Kidney capillary endothelial cell (primary cell): ENCODE measurements around the gene WDR45B.

ENCODE experiments used
- DNase-seq: peaks from one replicate; pipeline ENCODE4 v3.0.0-alpha.2; 2018; ENCODE audit warnings: low spot score

Gene WDR45B

DNA sequence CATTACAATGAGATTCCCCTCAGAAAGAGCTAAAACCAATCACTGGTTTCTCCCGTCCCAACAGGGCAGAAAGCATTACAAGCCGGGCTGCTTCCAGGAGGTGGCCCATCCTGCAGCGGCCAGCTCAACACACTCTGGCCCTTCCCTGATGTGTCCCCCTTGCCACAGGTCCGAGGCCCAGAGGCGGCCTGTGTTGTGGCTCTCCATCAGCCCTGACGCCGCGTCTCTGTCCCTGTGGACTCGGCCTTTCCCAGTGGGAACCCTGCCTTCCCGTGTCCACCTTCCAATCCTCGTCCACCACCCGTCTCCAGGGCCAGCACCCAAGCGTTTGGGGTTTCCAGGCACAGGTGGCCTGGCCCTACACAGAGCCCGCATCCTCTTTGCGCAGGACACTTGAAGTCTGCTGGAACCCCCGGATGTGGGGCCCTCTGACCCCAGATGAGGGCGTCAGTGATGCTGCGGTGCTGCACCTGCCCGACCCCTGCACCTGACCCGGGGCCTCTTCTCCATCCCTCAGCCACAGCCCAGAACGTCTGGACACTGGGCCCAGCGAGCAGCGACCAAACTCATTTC lies 29.2 kb upstream of the WDR45B start:
- no peak for DNase-seq

DNA sequence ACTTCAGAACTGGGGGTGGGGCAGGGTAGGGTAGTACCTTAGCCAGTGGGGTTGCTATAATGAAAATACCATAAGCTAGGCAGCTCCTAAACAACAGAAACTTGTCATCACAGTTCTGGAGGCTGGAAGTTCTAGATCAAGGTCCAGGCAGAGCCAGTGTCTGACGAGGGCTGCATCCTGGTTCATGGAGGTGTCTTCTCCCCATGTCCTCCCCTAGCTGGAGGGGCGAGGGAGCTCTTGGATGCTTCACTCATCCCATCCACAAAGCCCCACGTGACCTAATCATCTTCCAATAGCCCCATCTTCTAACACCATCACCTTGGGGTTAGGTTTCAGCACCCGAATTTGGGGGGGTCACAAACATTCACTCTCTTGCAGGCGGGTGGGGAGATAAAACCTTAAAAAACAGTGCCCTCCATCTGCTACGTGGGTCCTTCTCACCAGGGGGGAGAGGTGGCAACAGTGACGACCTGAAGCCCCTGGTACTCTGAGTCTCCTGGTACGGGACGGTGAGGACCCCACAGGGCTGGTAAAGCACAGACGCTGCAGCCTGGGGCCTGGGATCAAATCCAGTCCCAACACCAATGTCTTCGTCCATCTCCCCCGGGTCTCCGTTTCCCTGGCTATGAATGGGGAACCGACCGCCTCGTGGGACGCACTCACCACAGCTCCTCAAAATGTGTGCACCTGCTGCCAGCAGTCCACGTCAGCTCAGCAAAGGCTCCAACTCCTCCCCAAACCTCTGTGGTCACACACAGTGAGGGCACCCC lies 27.4 kb upstream of the WDR45B start:
- DNase-seq: no peak

DNA sequence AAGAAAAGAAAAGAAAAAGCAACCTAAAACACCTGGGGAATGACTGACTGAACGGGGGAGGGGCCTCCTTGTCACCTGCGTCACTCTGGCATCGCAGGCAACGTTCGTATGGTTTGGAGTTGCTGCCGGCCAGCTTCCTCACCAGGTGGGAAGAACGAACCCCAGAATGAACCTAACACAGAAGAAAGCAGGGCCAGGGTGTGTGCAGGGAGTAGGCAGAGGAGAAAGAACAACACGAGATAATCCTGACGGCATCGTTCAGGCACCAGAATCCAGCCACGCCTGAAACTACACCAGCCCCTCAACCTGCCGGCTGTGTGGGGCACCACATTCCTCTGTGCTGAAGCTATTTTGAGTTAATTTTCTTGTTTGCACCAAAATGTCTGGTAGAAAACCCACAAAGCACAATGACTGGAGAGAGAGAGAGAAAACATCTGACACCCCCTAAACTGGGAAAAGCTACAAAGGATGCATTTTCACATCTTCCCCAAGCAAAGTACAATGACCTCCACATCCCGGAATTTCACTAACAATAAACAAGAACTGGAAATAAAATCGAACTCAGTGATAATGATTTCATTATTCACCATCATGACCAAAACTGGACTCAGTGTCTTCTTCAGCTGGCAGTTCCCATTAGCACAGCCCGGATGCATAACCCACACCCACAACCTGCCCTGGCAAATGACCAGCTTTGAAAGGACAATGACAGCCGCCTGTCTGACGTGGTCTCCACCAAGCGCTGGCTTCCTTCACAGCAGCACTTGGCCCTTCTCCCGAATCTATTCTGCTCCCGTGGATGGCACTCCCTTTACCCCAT lies 26.6 kb upstream of the WDR45B start:
- no peak for DNase-seq

DNA sequence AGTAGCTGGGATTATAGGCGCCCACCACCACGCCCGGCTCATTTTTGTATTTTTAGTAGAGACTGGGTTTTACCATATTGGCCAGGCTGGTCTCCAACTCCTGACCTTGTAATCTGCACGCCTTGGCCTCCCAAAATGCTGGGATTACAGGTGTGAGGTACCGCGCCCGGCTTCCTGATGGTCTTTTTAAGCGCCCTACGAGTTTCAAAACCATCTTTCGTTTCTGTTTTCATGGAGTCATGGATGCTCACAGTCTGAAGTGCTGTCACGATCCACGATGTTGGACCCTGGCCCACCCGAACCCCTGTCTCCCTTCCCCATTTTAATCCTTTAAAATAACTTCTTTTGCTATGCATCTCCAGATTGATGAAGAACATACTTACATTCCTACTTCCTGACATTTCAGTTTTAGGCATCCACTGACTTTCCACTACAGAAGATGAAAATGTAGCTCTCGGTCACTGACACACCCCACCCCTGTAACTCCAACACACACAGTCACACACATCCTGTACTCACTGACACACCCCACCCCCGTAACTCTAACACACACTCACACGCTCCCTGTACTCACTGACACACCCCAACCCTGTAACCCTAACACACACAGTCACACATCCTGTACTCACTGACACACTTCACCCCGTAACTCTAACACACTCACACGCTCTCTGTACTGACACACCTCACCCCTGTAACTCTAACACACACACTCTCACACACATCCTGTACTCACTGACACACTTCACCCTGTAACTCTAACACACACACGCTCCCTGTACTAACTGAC lies 22.6 kb upstream of the WDR45B start:
- DNase-seq: no peak

DNA sequence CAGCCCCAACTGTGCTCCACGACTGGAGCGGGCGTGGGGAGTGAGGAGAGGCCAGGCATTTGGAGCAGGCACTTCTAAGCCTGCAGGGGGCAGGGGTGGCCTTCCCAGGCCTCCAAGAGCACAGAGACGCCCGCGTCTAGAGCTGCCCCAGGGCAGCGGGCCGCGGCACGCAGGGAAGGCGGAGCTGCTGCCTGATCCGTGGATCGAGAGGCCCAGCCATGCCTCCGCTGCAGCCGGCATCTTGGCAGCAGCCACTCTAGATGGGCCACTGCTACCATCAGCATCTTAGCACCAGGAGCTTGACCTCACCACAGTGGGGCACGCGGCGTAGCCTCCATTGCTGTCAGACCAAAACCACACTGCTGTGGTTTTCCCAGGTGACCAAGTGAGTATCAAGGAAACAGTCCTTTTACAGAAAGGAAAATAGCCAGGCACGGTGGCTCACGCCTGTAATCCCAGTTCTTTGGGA lies 20.4 kb upstream of the WDR45B start:
- peak; percentile 28 for DNase-seq

DNA sequence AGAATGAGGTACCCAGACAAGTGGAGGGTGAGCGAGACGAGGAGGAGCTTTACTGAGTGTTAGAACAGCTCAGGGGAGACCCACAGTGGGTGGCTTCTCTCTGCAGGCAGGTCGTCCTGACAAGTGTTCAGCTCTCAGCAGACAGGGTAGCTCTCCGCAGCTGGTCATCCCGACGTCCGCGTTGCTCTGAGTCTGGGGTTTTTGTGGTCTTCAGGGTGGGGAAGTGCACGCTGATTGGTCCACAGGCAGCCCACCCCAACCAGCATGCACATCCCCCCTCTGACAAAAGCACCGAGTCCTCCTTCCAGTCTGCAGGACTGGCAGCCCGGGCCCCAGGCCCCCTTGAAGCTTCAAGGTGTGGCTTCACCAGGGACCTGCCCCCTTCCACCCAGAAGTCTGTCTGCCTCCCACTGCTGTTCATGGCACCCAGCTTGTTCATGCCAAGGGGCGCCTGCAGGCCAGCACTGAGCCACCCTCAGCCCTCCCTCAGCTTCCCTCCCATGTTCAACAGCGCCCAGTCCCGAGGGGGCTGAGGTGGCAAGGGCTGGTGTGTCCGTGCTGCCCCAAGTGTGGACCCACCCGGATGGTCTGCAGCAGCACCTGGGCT lies 19.9 kb upstream of the WDR45B start:
- no peak for DNase-seq

DNA sequence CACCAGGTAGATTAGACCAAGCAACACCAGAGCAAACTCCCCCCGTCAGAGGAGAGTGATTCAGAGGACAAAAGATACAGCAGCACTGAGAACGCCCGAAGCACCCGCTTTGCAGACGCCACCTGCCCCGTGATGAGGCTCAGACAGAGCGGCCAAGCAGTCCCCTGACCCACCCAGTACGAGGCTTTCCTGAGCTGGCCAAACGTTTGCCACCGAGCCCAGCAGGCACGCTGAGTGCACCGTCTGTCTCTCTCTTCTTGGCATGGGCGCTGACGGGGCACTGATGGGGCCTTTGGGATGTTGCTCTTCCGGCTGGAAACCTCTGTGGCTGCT lies 19.4 kb upstream of the WDR45B start:
- DNase-seq: no peak

DNA sequence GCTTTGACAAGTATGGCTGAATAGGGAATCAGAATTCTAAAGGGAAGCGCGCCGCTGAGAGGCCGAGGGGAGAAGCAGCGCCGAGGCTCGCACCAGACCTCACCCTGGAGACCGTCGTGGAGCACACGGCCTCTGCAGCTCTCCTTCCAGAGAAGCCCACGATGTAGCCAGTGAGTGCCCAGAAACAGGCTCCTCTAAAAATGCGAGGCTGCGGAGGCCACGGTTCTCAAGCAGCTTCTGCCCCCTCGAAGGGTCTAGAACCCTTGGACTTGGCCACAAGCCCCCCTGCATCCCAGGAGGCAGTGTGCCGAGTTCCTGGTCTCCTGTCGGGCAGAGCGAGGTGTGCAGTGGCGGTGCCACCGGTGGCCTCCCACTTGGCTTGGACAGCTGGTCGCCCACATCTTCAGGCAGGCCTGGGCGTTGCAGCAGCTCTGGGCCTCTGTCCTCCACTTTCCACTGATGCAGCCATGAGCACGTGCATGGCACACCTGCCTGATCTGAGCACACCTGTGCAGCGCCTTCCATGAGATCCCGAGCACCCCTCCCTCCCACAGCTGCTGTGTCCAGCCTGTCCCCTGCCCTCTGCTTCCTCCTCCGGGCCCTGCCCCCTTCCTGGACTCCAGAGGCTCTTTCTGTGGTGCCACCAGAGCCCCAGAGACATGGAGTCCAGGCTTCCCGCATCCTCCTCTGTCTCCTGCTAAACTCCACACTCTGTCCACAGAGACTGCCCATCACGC lies 18.9 kb upstream of the WDR45B start:
- DNase-seq: no peak

DNA sequence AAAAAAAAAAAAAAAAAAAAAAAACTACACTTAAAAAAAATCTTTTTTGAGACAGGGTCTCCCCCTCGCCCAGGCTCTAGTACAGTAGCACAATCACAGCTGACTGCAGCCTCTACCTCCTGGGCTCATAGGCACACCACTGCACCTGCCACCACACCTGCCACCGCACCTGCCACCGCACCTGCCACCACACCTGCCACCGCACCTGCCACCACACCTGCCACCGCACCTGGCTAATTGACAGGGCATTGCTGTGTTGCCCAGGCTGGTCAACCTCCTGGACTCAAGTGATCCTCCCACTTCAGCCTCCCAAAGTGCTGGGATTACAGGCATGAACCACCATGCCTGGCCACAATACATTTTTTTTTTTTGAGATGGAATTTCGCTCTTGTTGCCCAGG lies 17.6 kb upstream of the WDR45B start:
- DNase-seq: no peak

DNA sequence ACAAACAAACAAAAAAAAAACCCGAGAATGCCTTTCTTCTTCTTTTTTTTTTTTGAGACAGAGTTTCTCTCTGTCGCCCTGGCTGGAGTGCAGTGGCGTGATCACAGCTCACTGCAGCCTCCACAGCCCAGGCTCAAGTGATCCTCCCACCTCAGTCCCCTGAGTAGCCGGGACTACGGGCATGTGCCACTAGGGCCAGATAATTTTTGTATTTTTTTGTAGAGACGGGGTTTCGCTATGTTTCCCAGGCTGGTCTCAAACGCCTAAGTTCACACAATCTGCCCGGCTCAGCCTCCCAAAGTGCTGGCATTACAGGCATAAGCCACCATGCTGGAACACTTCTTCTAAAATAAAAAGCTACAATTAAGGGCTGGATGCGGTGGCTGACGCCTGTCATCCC lies 17.0 kb upstream of the WDR45B start:
- no peak for DNase-seq

DNA sequence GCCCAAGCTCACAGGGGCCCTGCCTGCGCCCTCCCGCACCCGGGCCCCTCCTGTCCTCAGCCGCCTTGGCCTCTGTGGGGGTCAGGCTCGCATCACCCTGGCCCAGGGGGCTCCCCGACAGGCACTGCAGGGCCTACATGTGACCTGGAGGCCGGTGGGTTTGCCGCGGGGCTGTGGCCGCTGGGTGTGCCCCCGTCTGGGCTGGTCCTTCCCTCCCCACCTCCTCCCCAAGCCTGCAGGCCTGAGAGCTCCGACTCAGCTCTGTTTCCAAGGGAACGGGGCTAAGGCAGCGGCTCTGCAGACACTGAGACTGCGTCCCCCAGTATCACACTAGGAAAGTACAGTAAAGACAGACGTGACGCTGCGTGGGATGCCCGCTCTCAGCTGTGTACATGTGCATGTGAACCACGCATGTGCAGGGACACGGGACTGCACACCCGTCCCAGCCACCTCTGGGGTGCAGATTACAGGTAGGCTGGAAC lies 16.5 kb upstream of the WDR45B start:
- no peak for DNase-seq

DNA sequence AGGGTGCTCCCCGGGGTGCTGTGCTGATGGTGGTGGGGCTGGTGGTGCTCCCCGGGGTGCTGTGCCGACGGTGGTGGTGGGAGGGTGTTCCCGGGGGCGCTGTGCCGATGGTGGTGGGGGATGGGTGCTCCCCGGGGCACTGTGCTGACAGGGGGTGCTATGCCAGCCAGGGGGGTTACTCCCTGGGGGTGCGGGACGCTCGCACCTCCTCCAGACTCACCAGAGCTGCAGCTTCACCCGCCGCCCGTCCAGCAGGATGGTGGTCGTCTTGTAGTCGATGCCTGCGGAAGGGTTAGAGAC lies 16.0 kb upstream of the WDR45B start:
- no peak for DNase-seq

DNA sequence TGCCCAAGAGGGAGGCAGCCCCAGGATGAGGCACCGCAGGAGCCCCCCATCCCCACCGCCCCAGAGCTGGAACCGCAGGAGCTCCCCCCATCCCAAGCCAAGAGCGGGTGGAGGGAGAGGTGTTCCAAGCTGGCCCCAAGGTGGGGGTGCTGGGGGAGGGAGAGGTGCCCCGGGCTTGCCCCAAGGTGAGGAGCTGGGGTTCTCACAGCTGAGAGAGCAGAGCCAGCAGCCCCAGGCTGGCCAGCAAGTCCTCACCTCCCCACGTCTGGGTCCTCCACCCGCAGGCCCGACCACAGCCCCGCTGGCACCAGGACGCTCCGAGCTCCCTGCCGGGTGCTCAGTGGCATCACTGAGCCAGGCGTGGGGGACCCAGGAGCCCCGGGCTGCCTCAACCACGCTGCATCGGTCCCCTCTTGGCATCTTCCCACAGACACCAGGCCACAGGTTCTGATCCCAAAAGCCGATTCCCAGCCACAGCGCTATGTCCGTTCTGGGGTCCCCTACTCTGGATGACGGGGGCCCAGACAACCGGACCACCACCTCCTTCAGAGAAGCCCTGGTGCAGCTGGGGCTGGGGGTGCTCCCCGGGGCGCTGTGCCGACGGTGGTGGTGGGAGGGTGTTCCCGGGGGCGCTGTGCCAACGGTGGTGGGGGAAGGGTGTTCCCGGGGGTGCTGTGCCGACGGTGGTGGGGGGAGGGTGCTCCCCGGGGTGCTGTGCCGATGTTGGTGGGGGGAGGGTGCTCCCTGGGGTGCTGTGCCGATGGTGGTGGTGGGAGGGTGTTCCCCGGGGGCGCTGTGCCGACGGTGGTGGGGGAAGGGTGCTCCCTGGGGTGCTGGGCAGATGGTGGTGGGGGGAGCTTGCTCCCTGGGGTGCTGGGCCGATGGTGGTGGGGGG lies 15.4 kb upstream of the WDR45B start:
- no peak for DNase-seq

DNA sequence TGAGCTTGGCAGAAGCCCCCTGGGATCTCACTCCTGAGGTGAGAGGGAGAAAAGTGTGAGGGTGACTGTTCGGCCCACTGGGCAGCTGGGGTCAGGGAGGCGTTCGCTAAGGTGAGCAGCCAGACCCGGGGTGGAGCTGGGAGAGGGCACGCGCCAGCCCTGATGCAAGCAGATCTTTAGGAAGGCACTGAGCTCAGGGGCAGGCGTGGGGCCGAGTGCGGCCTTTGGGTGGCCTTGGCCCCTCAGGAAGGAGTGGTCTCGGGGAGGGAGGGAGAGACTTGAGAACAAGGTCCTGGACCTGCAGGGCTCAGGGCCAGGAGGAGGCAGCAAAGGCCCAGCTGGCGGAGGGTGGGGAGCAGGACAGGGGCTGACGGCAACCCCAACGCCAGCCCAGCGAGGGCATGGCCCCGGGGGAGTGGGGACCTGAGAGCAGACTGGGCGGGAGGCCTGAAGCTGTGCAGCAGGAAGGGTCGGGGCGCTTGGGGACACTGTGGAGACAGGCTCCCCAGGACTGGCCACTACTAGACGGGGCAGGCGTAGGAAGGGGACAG lies 14.5 kb upstream of the WDR45B start:
- DNase-seq: no peak

DNA sequence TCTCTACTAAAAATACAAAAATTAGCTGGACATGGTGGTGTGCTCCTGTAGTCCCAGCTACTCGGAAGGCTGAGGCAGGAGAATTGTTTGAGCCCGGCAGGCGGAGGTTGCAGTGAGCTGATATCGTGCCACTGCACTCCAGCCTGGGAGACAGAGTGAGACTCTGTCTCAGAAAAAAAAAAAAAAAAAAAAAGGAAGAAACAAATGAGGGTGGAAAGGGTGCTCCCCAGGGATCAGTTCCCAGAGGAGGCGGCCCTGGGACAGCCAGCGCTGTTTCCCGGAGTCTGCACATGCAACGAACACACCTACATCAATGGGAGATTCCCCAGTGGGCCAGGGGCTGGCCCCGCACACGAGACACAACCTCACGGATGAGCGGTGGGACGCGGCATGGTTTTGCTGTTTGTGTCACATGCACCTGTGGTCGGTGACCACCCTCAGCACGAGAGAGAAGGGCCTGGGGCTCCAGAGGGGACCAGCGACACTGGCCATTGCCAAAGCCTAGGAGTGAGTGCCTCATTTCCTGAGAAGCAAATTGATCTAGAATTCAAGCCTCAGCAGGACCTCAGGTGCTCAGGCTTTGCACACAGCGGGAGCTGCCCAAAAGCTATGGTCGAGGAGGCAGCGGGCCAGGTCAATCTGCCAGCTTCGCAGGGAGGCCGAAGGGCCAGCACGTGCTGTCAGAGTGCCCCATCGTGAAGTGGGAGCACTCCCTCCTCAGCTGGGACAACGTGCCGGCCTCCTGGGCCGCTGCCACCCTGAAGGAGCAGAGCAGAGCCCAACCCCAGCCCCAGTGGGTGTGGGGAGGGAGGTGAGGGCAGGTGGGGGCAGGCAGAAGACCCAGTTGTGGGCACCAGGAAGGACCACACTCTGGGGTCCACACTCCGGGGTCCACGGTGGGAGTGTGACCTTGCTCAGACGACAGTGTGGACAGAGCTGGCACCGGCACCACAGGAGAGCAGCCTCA lies 13.8 kb upstream of the WDR45B start:
- DNase-seq: no peak

DNA sequence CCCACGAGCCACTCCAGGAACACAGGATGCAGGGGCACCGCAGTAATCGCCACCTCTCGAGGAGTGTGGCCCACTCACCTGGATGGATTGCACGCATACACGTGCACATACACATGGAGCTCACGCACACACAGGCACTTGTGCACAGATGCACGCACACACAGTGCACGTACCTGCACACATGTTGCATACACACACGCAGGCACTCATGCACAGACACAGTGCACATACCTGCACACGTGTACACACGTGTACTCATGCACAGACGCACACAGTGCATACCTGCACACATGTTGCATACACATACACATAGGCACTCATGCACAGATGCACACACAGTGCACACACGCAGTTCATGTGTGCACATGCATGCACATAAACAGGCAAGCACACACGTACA lies 11.6 kb upstream of the WDR45B start:
- no peak for DNase-seq

DNA sequence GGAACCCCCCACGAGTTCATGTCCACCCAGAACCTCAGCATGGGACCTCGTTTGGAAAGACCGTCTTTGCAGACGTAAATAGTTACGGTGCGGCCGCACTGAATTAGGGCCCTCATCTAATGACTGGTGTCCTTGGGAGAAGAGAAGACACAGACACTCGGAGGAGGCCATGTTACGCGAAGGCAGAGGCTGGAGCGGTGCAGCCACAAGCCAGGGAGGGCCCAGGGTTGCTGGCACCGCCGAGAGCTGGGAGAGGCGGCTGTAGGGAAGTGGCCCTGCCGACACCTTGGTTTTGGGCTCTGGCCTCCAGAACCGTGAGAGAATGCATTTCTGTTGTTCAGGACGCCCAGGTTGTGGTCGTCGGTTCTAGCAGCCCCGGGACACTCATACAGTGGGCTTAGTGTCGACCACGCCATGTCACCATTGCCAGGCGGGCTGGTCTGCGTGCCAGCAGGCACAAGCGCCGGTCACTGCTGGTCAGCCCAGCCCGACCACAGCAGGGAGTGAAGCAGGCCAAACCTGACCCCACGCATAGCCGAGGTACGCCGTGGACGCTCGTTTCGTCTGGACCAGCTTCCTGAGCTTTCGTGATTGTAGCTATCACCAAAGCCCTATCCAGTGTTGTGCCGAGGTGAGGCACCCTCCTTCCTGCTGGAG lies 10.7 kb upstream of the WDR45B start:
- no peak for DNase-seq

DNA sequence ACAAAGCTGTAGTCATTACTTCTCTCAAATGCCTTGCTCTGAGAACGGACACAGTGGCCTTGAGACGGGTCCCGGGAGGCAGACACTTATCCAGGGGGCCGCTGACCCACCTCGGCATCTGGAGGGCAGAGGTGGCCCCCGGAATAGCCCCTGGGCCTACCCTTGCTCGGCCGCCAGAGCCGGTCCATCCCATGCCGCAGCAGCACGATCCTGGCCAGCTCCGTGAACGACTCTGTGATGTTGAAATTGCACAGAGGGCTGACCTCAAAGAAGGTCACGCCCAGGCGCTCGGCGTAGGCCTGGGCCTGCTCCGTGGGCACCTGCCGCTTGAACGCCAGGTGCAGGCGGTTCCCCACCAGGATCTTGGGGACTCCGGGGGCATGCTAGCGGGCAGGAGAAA lies 10.1 kb upstream of the WDR45B start:
- no peak for DNase-seq
